Astrocyte (in vitro differentiated cells and primary cell): ENCODE results near the gene DHRS7. TPM values are rescaled to one million over a fixed set of nuclear protein-coding genes. Genes with fewer than 3 reads are reported as not detected.

ENCODE experiments used
- DNase-seq: peaks from one replicate; pipeline ENCODE4 v3.0.0-alpha.2; 2010; ENCODE audit warnings: low read depth
- FAIRE-seq: peaks from 2 replicates; lab custom pipeline; 2011; peaks lifted over from hg19 to GRCh38; lab: Jason Lieb, UNC
- H2AFZ ChIP-seq: 2 replicates; pipeline ENCODE4 v1.6.0; 2012; ENCODE audit warnings: low read depth, low read length, inconsistent platforms
- H3K27ac ChIP-seq: 2 replicates; pipeline ENCODE4 v1.5.1; 2011; ENCODE audit warnings: low read depth, low read length, inconsistent platforms
- H3K27me3 ChIP-seq: 2 replicates; pipeline ENCODE4 v1.6.0; 2011; ENCODE audit warnings: low read length, inconsistent platforms; ENCODE audit not compliant: insufficient read depth
- H3K36me3 ChIP-seq: 2 replicates; pipeline ENCODE4 v1.5.1; 2011; ENCODE audit warnings: low read length, inconsistent platforms; ENCODE audit not compliant: insufficient read depth
- H3K4me1 ChIP-seq: 2 replicates; pipeline ENCODE4 v1.5.1; 2011; ENCODE audit warnings: low read length, inconsistent platforms; ENCODE audit not compliant: insufficient read depth
- H3K4me2 ChIP-seq: 2 replicates; pipeline ENCODE4 v1.6.0; 2012; ENCODE audit warnings: low read length, inconsistent platforms
- H3K4me3 ChIP-seq: 2 replicates; pipeline ENCODE4 v1.5.1; 2011; ENCODE audit warnings: low read depth, mild to moderate bottlenecking, low read length, inconsistent platforms; ENCODE audit not compliant: insufficient read depth
- H3K79me2 ChIP-seq: 2 replicates; pipeline ENCODE4 v1.6.0; 2012; ENCODE audit warnings: mild to moderate bottlenecking, low read length, inconsistent platforms; ENCODE audit not compliant: insufficient read depth
- H3K9ac ChIP-seq: 2 replicates; pipeline ENCODE4 v1.6.0; 2012; ENCODE audit warnings: mild to moderate bottlenecking, low read length, inconsistent platforms
- H3K9me3 ChIP-seq: 2 replicates; pipeline ENCODE4 v1.5.1; 2012; ENCODE audit warnings: low read depth, mild to moderate bottlenecking, low read length, inconsistent platforms; ENCODE audit not compliant: insufficient read depth
- H4K20me1 ChIP-seq: 2 replicates; pipeline ENCODE4 v1.6.0; 2012; ENCODE audit warnings: low read length, inconsistent platforms; ENCODE audit not compliant: insufficient read depth
- H3K27ac Mint-ChIP-seq: one replicate; pipeline ENCODE4 v1.8.0; 2021; ENCODE audit warnings: mild to moderate bottlenecking, mixed read lengths; ENCODE audit not compliant: unreplicated experiment
- H3K27me3 Mint-ChIP-seq: one replicate; pipeline ENCODE4 v1.8.0; 2021; ENCODE audit warnings: low read depth, mixed read lengths; ENCODE audit not compliant: unreplicated experiment
- H3K36me3 Mint-ChIP-seq: one replicate; pipeline ENCODE4 v1.8.0; 2021; ENCODE audit warnings: low read depth, mixed read lengths; ENCODE audit not compliant: unreplicated experiment
- H3K4me1 Mint-ChIP-seq: one replicate; pipeline ENCODE4 v1.8.0; 2021; ENCODE audit warnings: low read depth, mixed read lengths; ENCODE audit not compliant: unreplicated experiment
- H3K4me3 Mint-ChIP-seq: one replicate; pipeline ENCODE4 v1.8.0; 2021; ENCODE audit warnings: mild to moderate bottlenecking, moderate library complexity, mixed read lengths; ENCODE audit not compliant: unreplicated experiment
- H3K9me3 Mint-ChIP-seq: one replicate; pipeline ENCODE4 v1.8.0; 2021; ENCODE audit warnings: mild to moderate bottlenecking, mixed read lengths; ENCODE audit not compliant: unreplicated experiment
- CTCF ChIP-seq: IDR thresholded peaks from 2 replicates; pipeline ENCODE4 v1.5.1; 2011; ENCODE audit warnings: low read depth, mild to moderate bottlenecking, inconsistent platforms, low read length, moderate library complexity; ENCODE audit not compliant: insufficient read depth
- EZH2 ChIP-seq: IDR thresholded peaks from 2 replicates; pipeline ENCODE4 v1.6.1; 2012; ENCODE audit warnings: mild to moderate bottlenecking, low read length, inconsistent platforms; ENCODE audit not compliant: insufficient read depth
- total RNA-seq: library from RNA; stranded (reverse); gene quantifications from 2 replicates; pipeline ENCODE4 v1.2.1, GENCODE V29; 2021

DHRS7 gene
- total RNA-seq, 1 donor from 2014 or later: 62.5 TPM

GRCh38 chr14:60214003-60214402 is 48.8 kb upstream of the DHRS7 start:
- no peaks in the 10 kb centered on the region for H4K20me1 ChIP-seq
- Mint-ChIP-seq H3K4me3 (no peak overlapping the region), H3K27ac (no peak overlapping the region), H3K27me3 (peaks cover 2% of the 10 kb centered on the region), H3K36me3 (no peaks in the 10 kb centered on the region), H3K9me3 (peaks cover 4% of the 10 kb centered on the region), H3K4me1 (no peaks in the 10 kb centered on the region)
- TF ChIP-seq EZH2 (no peak), CTCF (no peak)
- no peaks in the 10 kb centered on the region for H3K79me2 ChIP-seq
- H3K4me3 ChIP-seq: no peak overlapping the region
- DNase-seq (no peak), FAIRE-seq (no peak)
- peaks cover 4% of the 10 kb centered on the region for H3K27me3 ChIP-seq
- no peak overlapping the region for H3K9ac ChIP-seq
- H3K27ac ChIP-seq: no peak overlapping the region
- peaks cover 3% of the 10 kb centered on the region for H3K4me1 ChIP-seq
- no peaks in the 10 kb centered on the region for H3K36me3 ChIP-seq
- no peak overlapping the region for H2AFZ ChIP-seq
- H3K9me3 ChIP-seq: no peaks in the 10 kb centered on the region
- no peak overlapping the region for H3K4me2 ChIP-seq

GRCh38 chr14:60212503-60213371 is 47.5 kb upstream of the DHRS7 start:
- Mint-ChIP-seq H3K9me3 (peaks cover 4% of the 10 kb centered on the region), H3K27ac (no peak overlapping the region), H3K27me3 (peaks cover 2% of the 10 kb centered on the region), H3K4me1 (no peaks in the 10 kb centered on the region), H3K4me3 (no peak overlapping the region), H3K36me3 (no peaks in the 10 kb centered on the region)
- no peak for FAIRE-seq
- Histone ChIP-seq H3K27ac (no peak overlapping the region), H3K4me3 (no peak overlapping the region), H3K9me3 (no peaks in the 10 kb centered on the region), H3K27me3 (peaks cover 4% of the 10 kb centered on the region), H3K79me2 (no peaks in the 10 kb centered on the region), H2AFZ (no peak overlapping the region), H4K20me1 (no peaks in the 10 kb centered on the region), H3K9ac (no peak overlapping the region), H3K4me2 (no peak overlapping the region), H3K36me3 (no peaks in the 10 kb centered on the region), H3K4me1 (peaks cover 3% of the 10 kb centered on the region)
- DNase-seq: no peak
- TF ChIP-seq CTCF (no peak), EZH2 (no peak)

GRCh38 chr14:60211153-60211552 is 46.0 kb upstream of the DHRS7 start:
- Histone ChIP-seq H3K4me1 (no peaks in the 10 kb centered on the region), H2AFZ (no peak overlapping the region), H4K20me1 (no peaks in the 10 kb centered on the region), H3K4me3 (no peak overlapping the region), H3K36me3 (no peaks in the 10 kb centered on the region), H3K79me2 (no peaks in the 10 kb centered on the region), H3K27me3 (peaks cover 4% of the 10 kb centered on the region), H3K4me2 (no peak overlapping the region), H3K9me3 (no peaks in the 10 kb centered on the region), H3K27ac (no peak overlapping the region), H3K9ac (no peak overlapping the region)
- no peaks in the 10 kb centered on the region for H3K4me1 Mint-ChIP-seq
- no peak for FAIRE-seq
- H3K27ac Mint-ChIP-seq: no peak overlapping the region
- H3K4me3 Mint-ChIP-seq: no peak overlapping the region
- no peak for DNase-seq
- H3K36me3 Mint-ChIP-seq: no peaks in the 10 kb centered on the region
- TF ChIP-seq EZH2: no peak
- TF ChIP-seq CTCF: no peak
- H3K27me3 Mint-ChIP-seq: peaks cover 2% of the 10 kb centered on the region
- peaks cover 4% of the 10 kb centered on the region for H3K9me3 Mint-ChIP-seq
